ENCODE measurements around the gene PELI2.

PELI2 gene

DNA sequence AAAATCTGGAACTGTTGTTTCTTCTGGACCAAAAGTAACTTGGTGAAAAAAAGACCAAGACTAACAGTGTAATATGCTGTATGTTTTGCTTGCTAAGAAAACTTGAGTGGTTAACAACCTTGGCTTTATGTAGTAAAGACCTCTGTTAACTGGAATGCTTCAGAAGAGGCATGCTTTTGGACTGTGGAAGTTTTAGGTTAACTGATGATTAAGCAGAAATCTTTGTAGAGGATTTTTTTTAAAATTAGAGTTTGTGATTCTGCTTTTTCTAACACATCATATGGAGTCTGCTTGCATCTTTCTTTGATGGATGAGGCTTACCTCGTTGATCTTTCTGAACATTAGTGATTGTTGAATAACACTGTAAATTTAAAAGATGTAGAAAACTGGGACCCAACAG, 17.5 kb downstream of the PELI2 start:
- no peak overlapping the region for H3K4me2 ChIP-seq (ENCODE audit: low read depth, low read length)
- H3K27me3 ChIP-seq (replicated peaks; ENCODE audit: insufficient read depth, low read length) = no peaks in the 10 kb centered on the region
- TF ChIP-seq, protein P1, sequence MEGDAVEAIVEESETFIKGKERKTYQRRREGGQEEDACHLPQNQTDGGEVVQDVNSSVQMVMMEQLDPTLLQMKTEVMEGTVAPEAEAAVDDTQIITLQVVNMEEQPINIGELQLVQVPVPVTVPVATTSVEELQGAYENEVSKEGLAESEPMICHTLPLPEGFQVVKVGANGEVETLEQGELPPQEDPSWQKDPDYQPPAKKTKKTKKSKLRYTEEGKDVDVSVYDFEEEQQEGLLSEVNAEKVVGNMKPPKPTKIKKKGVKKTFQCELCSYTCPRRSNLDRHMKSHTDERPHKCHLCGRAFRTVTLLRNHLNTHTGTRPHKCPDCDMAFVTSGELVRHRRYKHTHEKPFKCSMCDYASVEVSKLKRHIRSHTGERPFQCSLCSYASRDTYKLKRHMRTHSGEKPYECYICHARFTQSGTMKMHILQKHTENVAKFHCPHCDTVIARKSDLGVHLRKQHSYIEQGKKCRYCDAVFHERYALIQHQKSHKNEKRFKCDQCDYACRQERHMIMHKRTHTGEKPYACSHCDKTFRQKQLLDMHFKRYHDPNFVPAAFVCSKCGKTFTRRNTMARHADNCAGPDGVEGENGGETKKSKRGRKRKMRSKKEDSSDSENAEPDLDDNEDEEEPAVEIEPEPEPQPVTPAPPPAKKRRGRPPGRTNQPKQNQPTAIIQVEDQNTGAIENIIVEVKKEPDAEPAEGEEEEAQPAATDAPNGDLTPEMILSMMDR (IDR thresholded peaks at IDR 0.05; ENCODE audit: low read length) = no peak
- TF ChIP-seq EZH2phosphoT487 (IDR thresholded peaks at IDR 0.05; ENCODE audit: low read length) = no peak
- TF ChIP-seq EZH2 (optimal IDR thresholded peaks at IDR 0.05; ENCODE audit: low read depth, low read length) = no peak
- no peak for DNase-seq
- H3K9ac ChIP-seq (ENCODE audit: low read length) = no peak overlapping the region
- no peaks in the 10 kb centered on the region for H3K4me1 ChIP-seq (ENCODE audit: low read length)
- H3F3A ChIP-seq (ENCODE audit: insufficient read depth, low read length) = no peaks in the 10 kb centered on the region
- no peaks in the 10 kb centered on the region for H4K20me1 ChIP-seq (ENCODE audit: insufficient read depth, low read length)
- no peaks in the 10 kb centered on the region for H3K36me3 ChIP-seq (replicated peaks; ENCODE audit: insufficient read depth, low read length)
- no peaks in the 10 kb centered on the region for H3K9me2 ChIP-seq (replicated peaks; ENCODE audit: insufficient read depth, low read length)
- H3K79me2 ChIP-seq (ENCODE audit: low read length) = no peaks in the 10 kb centered on the region
- no peak overlapping the region for H2AFZ ChIP-seq (ENCODE audit: low read length)
- no peak overlapping the region for H3K27ac ChIP-seq (ENCODE audit: low read length)
- H3K4me3 ChIP-seq (ENCODE audit: low read length) = no peak overlapping the region
- no peaks in the 10 kb centered on the region for H3K9me3 ChIP-seq (replicated peaks; ENCODE audit: insufficient read depth, low read length)

DNA sequence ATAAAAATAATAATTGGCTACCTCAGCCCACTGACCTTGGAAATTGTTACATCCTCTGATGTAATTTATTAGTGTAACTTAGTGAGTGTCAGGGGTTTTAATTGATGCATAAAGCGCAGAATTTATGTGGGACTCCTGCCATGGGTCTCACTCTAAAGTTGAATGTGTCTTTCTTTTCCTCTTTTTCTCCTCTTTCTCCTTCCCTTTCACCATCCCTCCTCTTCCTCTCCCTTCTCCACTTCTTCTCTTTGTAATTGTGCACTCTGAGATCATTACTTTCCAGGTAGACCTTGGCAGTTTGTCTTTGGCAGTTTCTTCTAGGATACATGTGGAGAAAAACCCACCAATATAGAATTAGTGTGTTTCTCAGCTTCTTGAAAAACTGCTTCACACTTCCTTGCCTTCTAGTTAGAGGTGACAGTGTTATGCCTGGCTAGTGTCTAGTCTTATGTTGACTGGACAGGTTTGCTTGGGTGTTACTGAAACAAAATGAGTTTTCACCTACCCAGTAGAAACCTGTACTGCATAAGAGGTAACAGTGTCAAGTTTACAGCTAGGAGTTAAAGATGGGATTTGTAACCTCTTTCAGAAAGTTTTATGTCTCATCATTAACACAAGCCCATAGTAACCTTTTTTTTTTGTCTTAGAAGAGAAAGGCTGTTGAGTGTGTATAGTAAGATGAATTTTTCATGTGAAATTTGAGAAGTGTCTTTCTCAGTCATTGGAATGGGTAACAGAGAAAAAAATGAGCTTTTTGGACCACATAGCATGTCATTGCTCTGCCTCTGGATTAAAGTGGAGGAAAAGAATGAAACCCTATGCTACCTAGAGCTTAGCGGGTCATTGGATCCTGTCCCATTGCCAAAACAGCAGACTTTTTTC, 18.6 kb downstream of the PELI2 start:
- H3K79me2 ChIP-seq (ENCODE audit: low read length) = no peaks in the 10 kb centered on the region
- H2AFZ ChIP-seq (ENCODE audit: low read length) = no peak overlapping the region
- H3K27ac ChIP-seq (ENCODE audit: low read length) = no peak overlapping the region
- H4K20me1 ChIP-seq (ENCODE audit: insufficient read depth, low read length) = no peaks in the 10 kb centered on the region
- H3F3A ChIP-seq (ENCODE audit: insufficient read depth, low read length) = no peaks in the 10 kb centered on the region
- no peaks in the 10 kb centered on the region for H3K36me3 ChIP-seq (replicated peaks; ENCODE audit: insufficient read depth, low read length)
- H3K4me1 ChIP-seq (ENCODE audit: low read length) = no peaks in the 10 kb centered on the region
- TF ChIP-seq EZH2 (optimal IDR thresholded peaks at IDR 0.05; ENCODE audit: low read depth, low read length) = no peak
- TF ChIP-seq, protein P1 (IDR thresholded peaks at IDR 0.05; ENCODE audit: low read length) = no peak
- TF ChIP-seq EZH2phosphoT487 (IDR thresholded peaks at IDR 0.05; ENCODE audit: low read length) = no peak
- no peak for DNase-seq
- H3K9me2 ChIP-seq (replicated peaks; ENCODE audit: insufficient read depth, low read length) = no peaks in the 10 kb centered on the region
- no peak overlapping the region for H3K4me2 ChIP-seq (ENCODE audit: low read depth, low read length)
- no peaks in the 10 kb centered on the region for H3K9me3 ChIP-seq (replicated peaks; ENCODE audit: insufficient read depth, low read length)
- no peaks in the 10 kb centered on the region for H3K27me3 ChIP-seq (replicated peaks; ENCODE audit: insufficient read depth, low read length)
- no peak overlapping the region for H3K9ac ChIP-seq (ENCODE audit: low read length)
- H3K4me3 ChIP-seq (ENCODE audit: low read length) = no peak overlapping the region

DNA sequence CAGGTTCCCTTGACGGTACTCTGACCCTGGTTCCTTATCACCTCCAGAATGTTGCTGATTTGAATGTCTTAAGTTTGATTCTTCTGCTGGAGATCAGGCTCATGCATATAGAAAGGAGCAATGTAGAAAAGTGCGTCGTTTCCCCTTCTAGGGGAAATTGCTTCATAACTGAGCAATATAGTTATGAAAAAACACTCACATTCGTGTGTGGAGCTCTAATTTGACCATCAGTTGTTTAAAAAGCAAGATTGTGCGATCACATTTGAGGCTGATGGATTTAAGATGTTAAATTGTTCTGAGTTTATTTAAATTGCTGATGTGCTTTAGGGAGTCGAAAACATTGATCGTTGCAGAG, 19.2 kb downstream of the PELI2 start:
- Histone ChIP-seq H3K36me3 (replicated peaks; ENCODE audit: insufficient read depth, low read length) (no peaks in the 10 kb centered on the region), H2AFZ (ENCODE audit: low read length) (no peak overlapping the region), H3K27me3 (replicated peaks; ENCODE audit: insufficient read depth, low read length) (no peaks in the 10 kb centered on the region), H3K4me3 (ENCODE audit: low read length) (no peak overlapping the region), H3K9me2 (replicated peaks; ENCODE audit: insufficient read depth, low read length) (no peaks in the 10 kb centered on the region), H4K20me1 (ENCODE audit: insufficient read depth, low read length) (no peaks in the 10 kb centered on the region), H3K4me2 (ENCODE audit: low read depth, low read length) (no peak overlapping the region), H3F3A (ENCODE audit: insufficient read depth, low read length) (no peaks in the 10 kb centered on the region), H3K4me1 (ENCODE audit: low read length) (no peaks in the 10 kb centered on the region), H3K79me2 (ENCODE audit: low read length) (no peaks in the 10 kb centered on the region), H3K9ac (ENCODE audit: low read length) (no peak overlapping the region), H3K9me3 (replicated peaks; ENCODE audit: insufficient read depth, low read length) (no peaks in the 10 kb centered on the region), H3K27ac (ENCODE audit: low read length) (no peak overlapping the region)
- TF ChIP-seq EZH2phosphoT487 (IDR thresholded peaks at IDR 0.05; ENCODE audit: low read length) (no peak), EZH2 (optimal IDR thresholded peaks at IDR 0.05; ENCODE audit: low read depth, low read length) (no peak)
- TF ChIP-seq, protein P1 (IDR thresholded peaks at IDR 0.05; ENCODE audit: low read length) = no peak
- DNase-seq = no peak
